Measurements from ENCODE around the gene RTL3.
"Not testable (repeated sequence)": the region's sequence is repeated elsewhere in the genome, so short reads cannot be mapped to it uniquely, and the experiment has no call there.

Gene RTL3

GRCh38 chrX:78658845-78659744 is at the start of gene RTL3:
Gene RTL3 (minus strand): TSS chrX:78659328. CDS start chrX:78658420, 908 bp downstream.
- no peak for DNase-seq

DNA sequence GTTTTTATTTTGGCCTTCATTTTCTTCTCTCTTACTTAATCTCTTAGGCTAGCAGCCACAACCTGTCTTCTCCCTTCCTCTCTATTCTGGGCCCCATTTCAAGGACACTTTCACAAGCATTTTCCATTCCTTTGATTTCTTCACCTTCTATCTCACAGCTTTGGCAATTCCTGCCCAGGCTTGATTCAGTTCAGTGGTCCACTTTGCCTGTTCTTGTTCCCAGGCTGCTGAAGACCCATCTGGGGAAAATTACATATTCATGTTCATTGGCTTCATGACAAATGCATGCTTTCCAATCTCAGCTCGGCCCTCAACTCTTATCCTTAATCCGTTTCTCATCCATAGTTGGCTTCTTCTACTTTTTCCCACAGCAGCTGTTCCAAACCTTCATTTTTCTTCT is 49.7 kb upstream of the RTL3 start:
- DNase-seq, result no peak

DNA sequence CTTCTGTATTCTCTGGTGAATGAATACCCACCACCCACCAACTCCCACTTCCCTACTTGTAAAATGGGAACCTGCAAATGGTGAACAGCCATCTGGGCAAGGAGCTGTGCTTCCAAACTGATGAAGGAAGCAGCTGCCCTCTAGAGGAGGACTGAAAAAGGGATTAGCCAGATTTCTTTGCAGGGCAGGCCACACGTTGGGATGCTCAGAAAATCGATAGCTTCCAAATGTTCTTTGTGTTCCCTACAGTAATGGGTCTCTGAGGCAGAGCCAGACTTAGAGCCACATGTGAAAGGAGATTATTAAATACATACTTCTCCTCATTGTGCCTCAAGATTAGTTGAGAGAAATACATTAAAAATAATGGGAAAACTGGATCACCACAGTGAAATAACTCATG is 49.1 kb upstream of the RTL3 start:
- no peak for DNase-seq

GRCh38 chrX:78706071-78706470 is 46.9 kb upstream of the RTL3 start:
- DNase-seq, result no peak

GRCh38 chrX:78693536-78693935 is 34.4 kb upstream of the RTL3 start:
- DNase-seq, result no peak

GRCh38 chrX:78693012-78693411 is 33.9 kb upstream of the RTL3 start:
- no peak for DNase-seq

DNA sequence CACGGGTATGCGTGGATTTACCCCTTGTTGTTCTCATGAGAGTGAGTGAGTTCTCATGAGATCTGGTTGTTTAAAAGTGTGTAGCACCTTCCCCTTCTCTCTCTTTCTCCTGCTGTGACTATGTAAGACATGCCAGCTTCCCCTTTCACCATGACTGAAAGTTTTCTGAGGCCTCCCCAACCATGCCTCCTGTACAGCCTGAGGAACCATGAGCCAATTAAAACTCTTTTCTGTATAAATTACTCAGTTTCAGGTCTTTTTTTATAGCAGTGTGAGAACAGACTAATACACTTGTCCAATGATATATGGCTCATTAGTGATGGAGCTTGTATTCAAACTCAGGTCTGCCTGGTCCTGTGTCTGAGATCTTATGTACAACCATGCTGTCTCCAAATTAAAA is 28.5 kb upstream of the RTL3 start:
- DNase-seq, result no peak

GRCh38 chrX:78673246-78673645 is 14.1 kb upstream of the RTL3 start:
- DNase-seq, result no peak

- DNase-seq, result no peak
Observed at GRCh38 chrX:78665342-78665741, 6.2 kb upstream of the RTL3 start.

DNA sequence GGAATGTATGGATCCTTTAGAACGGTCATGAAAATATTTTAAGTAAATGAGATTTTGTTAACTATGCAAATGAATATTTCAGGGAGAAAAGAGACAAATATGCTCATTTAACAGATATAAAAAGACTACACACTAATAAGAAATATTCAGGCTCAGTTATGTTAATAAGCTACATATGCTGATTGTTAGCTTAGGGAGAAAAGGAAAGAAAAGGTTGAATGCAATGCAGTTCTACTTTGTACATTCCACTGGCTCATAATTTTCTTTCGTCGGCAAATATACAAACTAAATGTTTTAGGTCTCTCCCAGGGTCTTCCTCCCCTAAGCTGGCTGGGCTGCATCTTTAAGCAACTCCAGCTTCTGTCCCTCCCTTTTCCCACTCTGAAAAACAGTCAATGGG is 2.7 kb upstream of the RTL3 start:
- no peak for DNase-seq

GRCh38 chrX:78659955-78660354 is 827 bp upstream of the RTL3 start:
- no peak for DNase-seq

DNA sequence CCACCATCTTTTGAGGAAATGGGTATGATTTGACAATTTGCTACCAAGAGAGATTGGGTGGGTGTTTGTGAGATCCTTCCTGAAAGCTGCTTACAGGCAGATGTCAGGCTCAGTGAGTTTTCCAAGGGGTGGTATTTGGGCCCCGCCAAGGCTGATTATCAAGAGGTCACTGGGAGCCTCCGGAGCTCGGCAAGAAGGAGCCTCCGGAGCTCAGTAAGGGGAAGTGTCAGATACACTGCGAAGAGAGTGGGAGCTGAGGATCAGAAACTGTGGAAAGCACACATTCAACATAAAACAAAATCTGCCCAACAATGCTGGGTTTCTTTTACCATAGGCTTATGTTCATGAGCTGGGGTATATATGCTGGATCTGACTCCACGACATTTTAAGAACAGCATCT is 714 bp downstream of the RTL3 start:
- no peak for DNase-seq

GRCh38 chrX:78655642-78656041 is 3.5 kb downstream of the RTL3 start:
- no peak for DNase-seq

- DNase-seq, result no peak
Observed at GRCh38 chrX:78653118-78653822, 5.9 kb downstream of the RTL3 start.

DNA sequence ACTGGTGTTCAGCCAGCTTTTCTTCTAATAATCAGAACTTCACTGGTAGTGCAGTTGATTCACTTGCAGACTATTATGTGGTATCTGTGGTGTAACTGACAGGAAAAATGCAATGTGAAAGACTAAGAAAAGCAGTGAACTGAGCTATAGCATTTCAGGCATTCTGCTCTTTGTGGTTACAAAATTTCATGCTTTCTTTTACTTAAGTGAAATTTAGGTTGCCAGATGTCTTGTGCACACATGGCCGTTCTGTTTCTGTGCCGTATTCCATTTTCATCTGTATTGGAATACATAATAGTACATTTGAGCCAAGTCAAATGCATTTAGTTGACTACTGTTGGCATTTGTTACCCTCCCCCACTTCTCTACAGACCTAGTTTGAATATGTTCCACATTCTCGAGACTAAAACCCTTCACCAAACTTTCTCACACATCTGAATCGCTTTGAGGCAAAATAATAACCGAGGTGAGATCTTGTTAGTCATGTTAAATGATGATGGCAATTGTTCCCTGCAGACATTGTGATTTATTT is 8.2 kb downstream of the RTL3 start:
- DNase-seq, result no peak

DNA sequence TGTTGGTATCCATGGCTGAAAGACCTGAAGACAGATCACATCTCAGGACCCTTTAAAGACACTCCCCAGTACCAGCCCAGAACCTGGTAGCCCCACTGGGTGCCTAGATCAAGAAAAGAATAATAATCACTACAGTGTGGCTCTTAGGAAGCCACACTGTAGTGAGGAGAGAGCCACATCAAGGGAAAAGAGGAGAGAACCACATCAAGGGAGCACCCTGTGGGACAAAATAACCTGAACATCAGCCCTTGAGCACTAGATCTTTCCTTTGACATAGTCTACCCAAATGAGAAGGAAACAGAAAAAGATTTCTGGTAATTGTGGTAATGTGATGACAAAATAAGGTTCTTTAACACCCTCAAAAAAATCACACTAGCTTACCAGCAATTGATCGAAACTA is 15.3 kb downstream of the RTL3 start:
- no peak for DNase-seq

- no peak for DNase-seq
Observed at GRCh38 chrX:78643096-78643495, 16.0 kb downstream of the RTL3 start.

DNA sequence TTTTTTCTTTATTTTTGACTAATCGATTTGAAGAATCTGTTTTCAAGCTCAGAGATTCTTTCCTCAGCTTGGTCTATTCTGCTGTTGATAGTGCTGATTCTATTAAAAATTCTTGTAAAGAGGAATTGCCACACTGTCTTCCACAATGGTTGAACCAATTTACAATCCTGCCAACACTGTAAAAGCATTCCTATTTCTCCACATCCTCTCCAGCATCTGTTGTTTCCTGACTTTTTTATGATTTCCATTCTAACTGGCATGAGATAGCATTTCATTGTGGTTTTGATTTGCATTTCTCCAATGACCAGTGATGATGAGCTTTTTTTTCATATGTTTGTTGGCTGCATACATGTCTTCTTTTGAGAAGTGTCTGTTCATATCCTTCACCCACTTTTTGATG is 23.0 kb downstream of the RTL3 start:
- not testable (repeated sequence) for DNase-seq

GRCh38 chrX:78624962-78625909 is 33.9 kb downstream of the RTL3 start:
- DNase-seq, result no peak

GRCh38 chrX:78624426-78624825 is 34.7 kb downstream of the RTL3 start:
- DNase-seq, result no peak

- DNase-seq, result no peak
Observed at GRCh38 chrX:78622831-78623230, 36.3 kb downstream of the RTL3 start.

- no peak for DNase-seq
Observed at GRCh38 chrX:78619834-78620233, 39.3 kb downstream of the RTL3 start.

DNA sequence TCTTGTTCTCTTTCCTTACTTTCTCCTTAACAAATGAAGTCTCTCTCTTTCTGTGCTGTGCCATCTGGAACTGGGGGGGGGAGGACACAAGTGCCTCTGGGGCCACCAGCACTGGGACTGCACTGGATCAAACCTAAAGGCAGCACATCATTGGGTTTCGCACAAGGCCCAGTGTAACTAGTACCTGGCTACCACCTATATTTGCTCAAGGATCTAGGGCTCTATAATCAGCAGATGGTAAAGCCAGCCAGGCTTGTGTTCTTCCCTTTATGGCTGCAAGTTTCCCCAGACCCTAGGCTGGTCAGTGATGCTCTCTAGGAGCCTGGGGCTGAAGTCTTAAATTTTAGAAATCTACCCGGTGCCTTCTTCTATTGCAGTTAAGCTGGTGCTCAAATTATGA is 40.1 kb downstream of the RTL3 start:
- no peak for DNase-seq
